Neural cell (in vitro differentiated cells): ENCODE data around the gene GUCY2C. TPM values are rescaled to one million over a fixed set of nuclear protein-coding genes. Genes with fewer than 3 reads are reported as not detected.

Experiments used
- H2AFZ ChIP-seq: fragments of 200-600, 300-800 bp; sonication (generic), shearing (Covaris generic); 2 replicates; pipeline ENCODE4 v1.6.0; 2014; ENCODE audit warnings: low read depth, mild to moderate bottlenecking, antibody characterized with exemption, low read length, moderate library complexity
- H3F3A ChIP-seq: fragments of 200-600 bp; shearing (Covaris generic); 2 replicates; pipeline ENCODE4 v1.6.1; 2016; ENCODE audit warnings: mild to moderate bottlenecking, moderate library complexity, mixed read lengths, antibody characterized with exemption, low read length; ENCODE audit not compliant: insufficient read depth, poor library complexity, severe bottlenecking
- H3K27ac ChIP-seq: fragments of 200-600, 300-800 bp; sonication (generic), shearing (Covaris generic); 2 replicates; pipeline ENCODE4 v1.5.1; 2014; ENCODE audit warnings: mild to moderate bottlenecking, low read length, moderate library complexity
- H3K27me3 ChIP-seq: fragments of 300-800, 200-600 bp; sonication (generic), shearing (Covaris generic); 2 replicates; pipeline ENCODE4 v1.6.0; 2014; ENCODE audit warnings: mild to moderate bottlenecking, low read depth, low read length, moderate library complexity; ENCODE audit not compliant: insufficient read depth
- H3K36me3 ChIP-seq: fragments of 300-800, 200-600 bp; sonication (generic), shearing (Covaris generic); 2 replicates; pipeline ENCODE4 v1.5.1; 2014; ENCODE audit warnings: mild to moderate bottlenecking, antibody characterized with exemption, low read length, moderate library complexity; ENCODE audit not compliant: insufficient read depth
- H3K4me2 ChIP-seq: fragments of 300-800, 200-600 bp; sonication (generic), shearing (Covaris generic); 2 replicates; pipeline ENCODE4 v1.6.0; 2014; ENCODE audit warnings: mild to moderate bottlenecking, low read length
- H3K4me3 ChIP-seq: fragments of 300-800, 200-600 bp; sonication (generic), shearing (Covaris generic); 2 replicates; pipeline ENCODE4 v1.5.1; 2014; ENCODE audit warnings: mild to moderate bottlenecking, low read length, moderate library complexity
- H3K79me2 ChIP-seq: fragments of 200-600 bp; shearing (Covaris generic); replicated peaks from 2 replicates; pipeline ENCODE4 v1.6.0; 2014; ENCODE audit warnings: mild to moderate bottlenecking, low read length, moderate library complexity; ENCODE audit not compliant: insufficient read depth
- H3K9ac ChIP-seq: fragments of 300-800, 200-600 bp; sonication (generic), shearing (Covaris generic); 2 replicates; pipeline ENCODE4 v1.6.1; 2016; ENCODE audit warnings: mild to moderate bottlenecking, low read length, mixed read lengths
- H3K9me2 ChIP-seq: fragments of 200-600 bp; shearing (Covaris generic); 2 replicates; pipeline ENCODE4 v1.6.1; 2016; ENCODE audit warnings: mild to moderate bottlenecking, low read length, mixed read lengths; ENCODE audit not compliant: insufficient read depth
- H3K9me3 ChIP-seq: fragments of 200-600, 300-800 bp; sonication (generic), shearing (Covaris generic); 2 replicates; pipeline ENCODE4 v1.6.1; 2016; ENCODE audit warnings: mild to moderate bottlenecking, mixed run types, low read length, moderate library complexity, mixed read lengths
- H4K20me1 ChIP-seq: fragments of 200-600 bp; shearing (Covaris generic); 2 replicates; pipeline ENCODE4 v1.6.1; 2016; ENCODE audit warnings: mild to moderate bottlenecking, mixed run types; ENCODE audit not compliant: insufficient read depth
- EP300 ChIP-seq: fragments of 450-650 bp; conservative IDR thresholded peaks from 2 replicates; pipeline ENCODE4 v1.6.1; 2014; ENCODE audit warnings: antibody characterized with exemption, mild to moderate bottlenecking, moderate library complexity; ENCODE audit not compliant: poor library complexity, severe bottlenecking
- EZH2 ChIP-seq: fragments of 200-600, 300-800 bp; shearing (Covaris generic), sonication (generic); IDR thresholded peaks from 2 replicates; pipeline ENCODE4 v1.6.1; 2014; ENCODE audit warnings: antibody characterized with exemption, low read length, borderline replicate concordance, mild to moderate bottlenecking; ENCODE audit not compliant: insufficient read depth, poor library complexity, severe bottlenecking
- MXI1 ChIP-seq: fragments of 450-650 bp; conservative IDR thresholded peaks from 2 replicates; pipeline ENCODE4 v1.6.1; 2014; ENCODE audit warnings: antibody characterized with exemption, mild to moderate bottlenecking; ENCODE audit not compliant: poor library complexity, severe bottlenecking
- POLR2AphosphoS5 ChIP-seq: IDR thresholded peaks from 2 replicates; pipeline ENCODE4 v1.6.1; 2012
- RAD21 ChIP-seq: fragments of 450-650 bp; conservative IDR thresholded peaks from 2 replicates; pipeline ENCODE4 v1.6.1; 2014; ENCODE audit warnings: antibody characterized with exemption, mild to moderate bottlenecking, moderate library complexity
- SMC3 ChIP-seq: fragments of 450-650 bp; conservative IDR thresholded peaks from 2 replicates; pipeline ENCODE4 v1.6.1; 2014; ENCODE audit warnings: antibody characterized with exemption, mild to moderate bottlenecking, moderate library complexity; ENCODE audit not compliant: poor library complexity
- TAF1 ChIP-seq: IDR thresholded peaks from 2 replicates; pipeline ENCODE4 v1.6.1; 2012; ENCODE audit warnings: low read depth
- polyA plus RNA-seq: library from polyadenylated mRNA; depleted of rRNA; stranded (reverse); fragments of >200 nt; gene quantifications from 2 replicates; pipeline ENCODE4 v1.2.3, GENCODE V29; 2014
- TF ChIP-seq, protein P1 (sequence below): IDR thresholded peaks from 2 replicates; pipeline ENCODE4 v1.6.1; 2012; ENCODE audit warnings: borderline replicate concordance
- TF ChIP-seq, protein P2 (sequence below): fragments of 450-650 bp; IDR thresholded peaks from 2 replicates; pipeline ENCODE4 v1.5.1; 2014; ENCODE audit warnings: antibody characterized with exemption, mild to moderate bottlenecking, moderate library complexity; ENCODE audit not compliant: poor library complexity, severe bottlenecking

The GUCY2C gene
- polyA plus RNA-seq, 1 donor from 2014 or later, result not detected

DNA sequence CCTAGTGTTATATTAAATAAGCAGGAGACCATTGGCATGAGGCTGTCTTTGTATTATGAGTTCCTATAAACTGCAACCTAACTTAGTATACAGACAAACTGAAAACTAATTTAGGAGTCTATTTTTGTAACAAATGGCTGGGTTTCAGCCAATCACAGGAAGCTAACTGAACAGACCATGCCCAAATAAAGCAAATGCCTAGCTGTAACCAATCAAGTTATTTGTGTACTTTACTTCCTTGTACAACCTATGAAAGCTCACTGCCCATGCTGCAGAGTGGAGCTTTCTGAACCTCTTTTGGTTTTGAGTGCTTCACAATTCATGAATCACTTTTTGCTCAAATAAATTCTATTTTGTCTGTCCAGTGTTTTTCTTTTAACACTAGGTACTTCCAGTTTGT is 41.6 kb downstream of the GUCY2C start:
- H3K4me2 ChIP-seq, result no peak overlapping the region

DNA sequence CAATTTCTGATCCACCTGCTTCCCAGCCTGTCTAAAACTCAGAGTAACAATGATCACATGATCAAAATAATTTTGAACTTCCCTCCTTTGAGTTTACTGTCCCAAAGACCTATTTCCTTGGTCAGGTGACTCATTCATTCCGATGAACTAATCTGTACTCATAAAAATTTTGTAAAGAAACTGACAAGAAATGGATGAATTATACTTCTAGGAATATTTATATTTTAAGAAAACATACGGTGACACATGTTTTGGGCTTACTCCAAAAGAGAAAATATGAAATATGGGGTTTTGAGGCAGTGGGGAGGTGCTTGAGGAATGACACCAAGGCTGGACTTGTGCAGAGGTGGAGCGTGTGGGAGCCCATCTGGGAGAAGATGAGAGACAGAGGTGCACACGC is 42.0 kb downstream of the GUCY2C start:
- Histone ChIP-seq H3K79me2 (no peaks in the 10 kb centered on the region), H3K27me3 (no peaks in the 10 kb centered on the region), H3K9ac (no peak overlapping the region), H3K9me2 (no peaks in the 10 kb centered on the region), H3K4me2 (no peak overlapping the region), H3F3A (no peaks in the 10 kb centered on the region), H4K20me1 (no peaks in the 10 kb centered on the region), H3K36me3 (no peaks in the 10 kb centered on the region), H3K9me3 (no peaks in the 10 kb centered on the region), H3K4me3 (no peak overlapping the region), H2AFZ (no peak overlapping the region), H3K27ac (no peak overlapping the region)
- no peak for TF ChIP-seq RAD21
- no peak for TF ChIP-seq SMC3
- TF ChIP-seq, protein P1, sequence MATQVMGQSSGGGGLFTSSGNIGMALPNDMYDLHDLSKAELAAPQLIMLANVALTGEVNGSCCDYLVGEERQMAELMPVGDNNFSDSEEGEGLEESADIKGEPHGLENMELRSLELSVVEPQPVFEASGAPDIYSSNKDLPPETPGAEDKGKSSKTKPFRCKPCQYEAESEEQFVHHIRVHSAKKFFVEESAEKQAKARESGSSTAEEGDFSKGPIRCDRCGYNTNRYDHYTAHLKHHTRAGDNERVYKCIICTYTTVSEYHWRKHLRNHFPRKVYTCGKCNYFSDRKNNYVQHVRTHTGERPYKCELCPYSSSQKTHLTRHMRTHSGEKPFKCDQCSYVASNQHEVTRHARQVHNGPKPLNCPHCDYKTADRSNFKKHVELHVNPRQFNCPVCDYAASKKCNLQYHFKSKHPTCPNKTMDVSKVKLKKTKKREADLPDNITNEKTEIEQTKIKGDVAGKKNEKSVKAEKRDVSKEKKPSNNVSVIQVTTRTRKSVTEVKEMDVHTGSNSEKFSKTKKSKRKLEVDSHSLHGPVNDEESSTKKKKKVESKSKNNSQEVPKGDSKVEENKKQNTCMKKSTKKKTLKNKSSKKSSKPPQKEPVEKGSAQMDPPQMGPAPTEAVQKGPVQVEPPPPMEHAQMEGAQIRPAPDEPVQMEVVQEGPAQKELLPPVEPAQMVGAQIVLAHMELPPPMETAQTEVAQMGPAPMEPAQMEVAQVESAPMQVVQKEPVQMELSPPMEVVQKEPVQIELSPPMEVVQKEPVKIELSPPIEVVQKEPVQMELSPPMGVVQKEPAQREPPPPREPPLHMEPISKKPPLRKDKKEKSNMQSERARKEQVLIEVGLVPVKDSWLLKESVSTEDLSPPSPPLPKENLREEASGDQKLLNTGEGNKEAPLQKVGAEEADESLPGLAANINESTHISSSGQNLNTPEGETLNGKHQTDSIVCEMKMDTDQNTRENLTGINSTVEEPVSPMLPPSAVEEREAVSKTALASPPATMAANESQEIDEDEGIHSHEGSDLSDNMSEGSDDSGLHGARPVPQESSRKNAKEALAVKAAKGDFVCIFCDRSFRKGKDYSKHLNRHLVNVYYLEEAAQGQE, result no peak
- TF ChIP-seq POLR2AphosphoS5, result no peak
- no peak for TF ChIP-seq EP300
- no peak for TF ChIP-seq TAF1
- TF ChIP-seq, protein P2, sequence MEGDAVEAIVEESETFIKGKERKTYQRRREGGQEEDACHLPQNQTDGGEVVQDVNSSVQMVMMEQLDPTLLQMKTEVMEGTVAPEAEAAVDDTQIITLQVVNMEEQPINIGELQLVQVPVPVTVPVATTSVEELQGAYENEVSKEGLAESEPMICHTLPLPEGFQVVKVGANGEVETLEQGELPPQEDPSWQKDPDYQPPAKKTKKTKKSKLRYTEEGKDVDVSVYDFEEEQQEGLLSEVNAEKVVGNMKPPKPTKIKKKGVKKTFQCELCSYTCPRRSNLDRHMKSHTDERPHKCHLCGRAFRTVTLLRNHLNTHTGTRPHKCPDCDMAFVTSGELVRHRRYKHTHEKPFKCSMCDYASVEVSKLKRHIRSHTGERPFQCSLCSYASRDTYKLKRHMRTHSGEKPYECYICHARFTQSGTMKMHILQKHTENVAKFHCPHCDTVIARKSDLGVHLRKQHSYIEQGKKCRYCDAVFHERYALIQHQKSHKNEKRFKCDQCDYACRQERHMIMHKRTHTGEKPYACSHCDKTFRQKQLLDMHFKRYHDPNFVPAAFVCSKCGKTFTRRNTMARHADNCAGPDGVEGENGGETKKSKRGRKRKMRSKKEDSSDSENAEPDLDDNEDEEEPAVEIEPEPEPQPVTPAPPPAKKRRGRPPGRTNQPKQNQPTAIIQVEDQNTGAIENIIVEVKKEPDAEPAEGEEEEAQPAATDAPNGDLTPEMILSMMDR, result no peak
- no peak for TF ChIP-seq MXI1
- no peak for TF ChIP-seq EZH2

More for the DNA sequence above, 41.6 kb downstream of the GUCY2C start:
- TF ChIP-seq, protein P1, result no peak
- TF ChIP-seq RAD21 (no peak), EP300 (no peak), EZH2 (no peak), TAF1 (no peak), MXI1 (no peak), SMC3 (no peak), POLR2AphosphoS5 (no peak)
- TF ChIP-seq, protein P2, result no peak
- H3K27me3 ChIP-seq, result no peaks in the 10 kb centered on the region
- no peaks in the 10 kb centered on the region for H3K36me3 ChIP-seq
- no peak overlapping the region for H3K4me3 ChIP-seq
- no peaks in the 10 kb centered on the region for H3K79me2 ChIP-seq
- no peak overlapping the region for H2AFZ ChIP-seq
- H3F3A ChIP-seq, result no peaks in the 10 kb centered on the region
- H3K9me2 ChIP-seq, result no peaks in the 10 kb centered on the region
- H3K27ac ChIP-seq, result no peak overlapping the region
- H3K9me3 ChIP-seq, result no peaks in the 10 kb centered on the region
- no peak overlapping the region for H3K9ac ChIP-seq
- no peaks in the 10 kb centered on the region for H4K20me1 ChIP-seq
